SK-N-SH treated with all-trans-retinoic acid at 6 μM for 48 hours (cell line): ENCODE results near the gene MTCL1.

ENCODE experiments used
- GLIS3 ChIP-seq: fragments of 250-450 bp; sonication (Bioruptor Pico); IDR thresholded peaks from 2 replicates; pipeline ENCODE4 v1.5.0; 2020; ENCODE audit warnings: mild to moderate bottlenecking, moderate library complexity
- OSR1 ChIP-seq: fragments of 250-450 bp; sonication (Bioruptor Pico); IDR thresholded peaks from 2 replicates; pipeline ENCODE4 v1.8.0; 2022; ENCODE audit warnings: moderate library complexity, mild to moderate bottlenecking, inconsistent platforms
- RARB ChIP-seq: fragments of 250-450 bp; sonication (Bioruptor Pico); IDR thresholded peaks from 2 replicates; pipeline ENCODE4 v1.8.0; 2021; ENCODE audit warnings: mild to moderate bottlenecking, moderate library complexity
- ZFP30 ChIP-seq: fragments of 450-650 bp; formaldehyde crosslinking; IDR thresholded peaks from 2 replicates; pipeline ENCODE4 v1.5.0; 2022; ENCODE audit warnings: mild to moderate bottlenecking, moderate library complexity
- ZNF70 ChIP-seq: fragments of 450-650 bp; formaldehyde crosslinking; IDR thresholded peaks from 2 replicates; pipeline ENCODE4 v1.5.0; 2020; ENCODE audit warnings: mild to moderate bottlenecking, moderate library complexity
- TF ChIP-seq, protein P1 (sequence below): fragments of 250-450 bp; sonication (Bioruptor Pico); IDR thresholded peaks from 2 replicates; pipeline ENCODE4 v1.5.1; 2020; ENCODE audit warnings: low read depth, mild to moderate bottlenecking, moderate library complexity
- TF ChIP-seq, protein P2 (sequence below): fragments of 250-450 bp; sonication (Bioruptor Pico); IDR thresholded peaks from 2 replicates; pipeline ENCODE4 v1.5.0; 2020; ENCODE audit warnings: mild to moderate bottlenecking, moderate library complexity
- TF ChIP-seq, protein P3 (sequence below): fragments of 250-450 bp; sonication (Bioruptor Pico); IDR thresholded peaks from 2 replicates; pipeline ENCODE4 v1.8.0; 2020; ENCODE audit warnings: mild to moderate bottlenecking, moderate library complexity, borderline replicate concordance

- no peak for TF ChIP-seq RARB (CRISPR knock-in tag)
- TF ChIP-seq, protein P1, sequence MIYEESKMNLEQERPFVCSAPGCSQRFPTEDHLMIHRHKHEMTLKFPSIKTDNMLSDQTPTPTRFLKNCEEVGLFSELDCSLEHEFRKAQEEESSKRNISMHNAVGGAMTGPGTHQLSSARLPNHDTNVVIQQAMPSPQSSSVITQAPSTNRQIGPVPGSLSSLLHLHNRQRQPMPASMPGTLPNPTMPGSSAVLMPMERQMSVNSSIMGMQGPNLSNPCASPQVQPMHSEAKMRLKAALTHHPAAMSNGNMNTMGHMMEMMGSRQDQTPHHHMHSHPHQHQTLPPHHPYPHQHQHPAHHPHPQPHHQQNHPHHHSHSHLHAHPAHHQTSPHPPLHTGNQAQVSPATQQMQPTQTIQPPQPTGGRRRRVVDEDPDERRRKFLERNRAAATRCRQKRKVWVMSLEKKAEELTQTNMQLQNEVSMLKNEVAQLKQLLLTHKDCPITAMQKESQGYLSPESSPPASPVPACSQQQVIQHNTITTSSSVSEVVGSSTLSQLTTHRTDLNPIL (CRISPR knock-in tag), result no peak
- no peak for TF ChIP-seq ZNF70
- TF ChIP-seq ZFP30 (CRISPR knock-in tag), result no peak
- TF ChIP-seq GLIS3 (CRISPR knock-in tag), result no peak
- TF ChIP-seq, protein P2, sequence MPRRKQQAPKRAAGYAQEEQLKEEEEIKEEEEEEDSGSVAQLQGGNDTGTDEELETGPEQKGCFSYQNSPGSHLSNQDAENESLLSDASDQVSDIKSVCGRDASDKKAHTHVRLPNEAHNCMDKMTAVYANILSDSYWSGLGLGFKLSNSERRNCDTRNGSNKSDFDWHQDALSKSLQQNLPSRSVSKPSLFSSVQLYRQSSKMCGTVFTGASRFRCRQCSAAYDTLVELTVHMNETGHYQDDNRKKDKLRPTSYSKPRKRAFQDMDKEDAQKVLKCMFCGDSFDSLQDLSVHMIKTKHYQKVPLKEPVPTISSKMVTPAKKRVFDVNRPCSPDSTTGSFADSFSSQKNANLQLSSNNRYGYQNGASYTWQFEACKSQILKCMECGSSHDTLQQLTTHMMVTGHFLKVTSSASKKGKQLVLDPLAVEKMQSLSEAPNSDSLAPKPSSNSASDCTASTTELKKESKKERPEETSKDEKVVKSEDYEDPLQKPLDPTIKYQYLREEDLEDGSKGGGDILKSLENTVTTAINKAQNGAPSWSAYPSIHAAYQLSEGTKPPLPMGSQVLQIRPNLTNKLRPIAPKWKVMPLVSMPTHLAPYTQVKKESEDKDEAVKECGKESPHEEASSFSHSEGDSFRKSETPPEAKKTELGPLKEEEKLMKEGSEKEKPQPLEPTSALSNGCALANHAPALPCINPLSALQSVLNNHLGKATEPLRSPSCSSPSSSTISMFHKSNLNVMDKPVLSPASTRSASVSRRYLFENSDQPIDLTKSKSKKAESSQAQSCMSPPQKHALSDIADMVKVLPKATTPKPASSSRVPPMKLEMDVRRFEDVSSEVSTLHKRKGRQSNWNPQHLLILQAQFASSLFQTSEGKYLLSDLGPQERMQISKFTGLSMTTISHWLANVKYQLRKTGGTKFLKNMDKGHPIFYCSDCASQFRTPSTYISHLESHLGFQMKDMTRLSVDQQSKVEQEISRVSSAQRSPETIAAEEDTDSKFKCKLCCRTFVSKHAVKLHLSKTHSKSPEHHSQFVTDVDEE (CRISPR knock-in tag), result no peak
- TF ChIP-seq, protein P3, sequence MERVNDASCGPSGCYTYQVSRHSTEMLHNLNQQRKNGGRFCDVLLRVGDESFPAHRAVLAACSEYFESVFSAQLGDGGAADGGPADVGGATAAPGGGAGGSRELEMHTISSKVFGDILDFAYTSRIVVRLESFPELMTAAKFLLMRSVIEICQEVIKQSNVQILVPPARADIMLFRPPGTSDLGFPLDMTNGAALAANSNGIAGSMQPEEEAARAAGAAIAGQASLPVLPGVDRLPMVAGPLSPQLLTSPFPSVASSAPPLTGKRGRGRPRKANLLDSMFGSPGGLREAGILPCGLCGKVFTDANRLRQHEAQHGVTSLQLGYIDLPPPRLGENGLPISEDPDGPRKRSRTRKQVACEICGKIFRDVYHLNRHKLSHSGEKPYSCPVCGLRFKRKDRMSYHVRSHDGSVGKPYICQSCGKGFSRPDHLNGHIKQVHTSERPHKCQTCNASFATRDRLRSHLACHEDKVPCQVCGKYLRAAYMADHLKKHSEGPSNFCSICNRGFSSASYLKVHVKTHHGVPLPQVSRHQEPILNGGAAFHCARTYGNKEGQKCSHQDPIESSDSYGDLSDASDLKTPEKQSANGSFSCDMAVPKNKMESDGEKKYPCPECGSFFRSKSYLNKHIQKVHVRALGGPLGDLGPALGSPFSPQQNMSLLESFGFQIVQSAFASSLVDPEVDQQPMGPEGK, result no peak
- TF ChIP-seq OSR1, result no peak
Measured at GRCh38 chr18:8745355-8746014, 40.1 kb downstream of the MTCL1 start.
